Measurements from ENCODE around the gene NAV1.
A peak's percentile ranks its signal among the peaks of the same experiment; 100 is the strongest.
"Not testable (repeated sequence)": the region's sequence is repeated elsewhere in the genome, so short reads cannot be mapped to it uniquely, and the experiment has no call there.

The NAV1 gene

GRCh38 chr1:201528631-201529252, 10.2 kb upstream of the NAV1 start:
- DNase-seq = peak; percentile 27

GRCh38 chr1:201530741-201531531, 8.0 kb upstream of the NAV1 start:
- DNase-seq = peak; percentile 75

- DNase-seq = no peak
These were observed 7.1 kb upstream of the NAV1 start for GRCh38 chr1:201531551-201532425.

- no peak for DNase-seq
These were observed 5.1 kb upstream of the NAV1 start for GRCh38 chr1:201533836-201534235.

GRCh38 chr1:201535046-201535918, 3.6 kb upstream of the NAV1 start:
- DNase-seq = peak; percentile 53

GRCh38 chr1:201535919-201536245, 3.0 kb upstream of the NAV1 start:
- no peak for DNase-seq

- DNase-seq = peak; percentile 83
These were observed 2.4 kb upstream of the NAV1 start for GRCh38 chr1:201536558-201536957.

GRCh38 chr1:201537028-201537427, 1.9 kb upstream of the NAV1 start:
- no peak for DNase-seq

- no peak for DNase-seq
These were observed 1.5 kb upstream of the NAV1 start for GRCh38 chr1:201537467-201537866.

GRCh38 chr1:201537891-201538611, 876 bp upstream of the NAV1 start:
- peak; percentile 18 for DNase-seq

GRCh38 chr1:201539561-201540431, 869 bp downstream of the NAV1 start:
- peak; percentile 70 for DNase-seq

- DNase-seq = no peak
These were observed 2.2 kb downstream of the NAV1 start for GRCh38 chr1:201540846-201541735.

GRCh38 chr1:201542309-201543035, 3.5 kb downstream of the NAV1 start:
- peak; percentile 76 for DNase-seq

- peak; percentile 32 for DNase-seq
These were observed 5.1 kb downstream of the NAV1 start for GRCh38 chr1:201543871-201544642.

GRCh38 chr1:201544710-201545109, 5.8 kb downstream of the NAV1 start:
- no peak for DNase-seq

GRCh38 chr1:201545851-201546492, 7.0 kb downstream of the NAV1 start:
- no peak for DNase-seq

GRCh38 chr1:201549522-201549921, 10.6 kb downstream of the NAV1 start:
- DNase-seq = not testable (repeated sequence)

- DNase-seq = no peak
These were observed 12.2 kb downstream of the NAV1 start for GRCh38 chr1:201551096-201551495.
